T-cell (primary cell): ENCODE measurements around the gene SESTD1. TPM values are rescaled to one million over a fixed set of nuclear protein-coding genes. Genes with fewer than 3 reads are reported as not detected.
"Not testable (repeated sequence)": the region's sequence is repeated elsewhere in the genome, so short reads cannot be mapped to it uniquely, and the experiment has no call there.

ENCODE experiments used
- ATAC-seq, 4 experiments: fragments of 200-7000 bp in 3 of 4; fragments of 150-1000 bp in 1 of 4; cut with Tn5 transposase; replicated peaks in 1 of 4; 1 replicate in 3 of 4; 2 replicates in 1 of 4; pipeline ENCODE4 v1.10.0; 2021; ENCODE audit warnings: moderate library complexity in 3 of 4, mild to moderate bottlenecking in 2 of 4, moderate number of reproducible peaks in 1 of 4
- CTCF ChIA-PET, 2 donors: fragments of 300-600 bp; sonication (Branson Sonifier 250); formaldehyde crosslinking; loops; one replicate each; lab custom pipeline; 2022; ENCODE audit warnings: antibody characterized with exemption in 2 of 2; lab: Charles Lee
- POLR2A ChIA-PET, 2 donors: fragments of 300-600 bp; sonication (Branson Sonifier 250); formaldehyde crosslinking; loops; one replicate each; lab custom pipeline; 2022; ENCODE audit warnings: antibody characterized with exemption in 2 of 2; lab: Charles Lee
- DNase-seq, 35 experiments: peaks; one replicate each; pipeline versions ENCODE4 v3.0.0 to v3.0.0-alpha.2; 2013 to 2023
- H3K27ac ChIP-seq: one replicate; pipeline ENCODE4 v1.5.1; 2013; ENCODE audit warnings: low read length
- H3K27me3 ChIP-seq, 2 experiments: replicated peaks in 1 of 2; 1 replicate in 1 of 2; 2 replicates in 1 of 2; pipeline versions ENCODE4 v1.6.1 to v1.7.0; 2013; ENCODE audit warnings: low read length in 1 of 2, mixed read lengths in 1 of 2; ENCODE audit not compliant: control insufficient read depth in 2 of 2, insufficient read depth in 2 of 2; ENCODE audit errors: extremely low read depth in 1 of 2
- H3K36me3 ChIP-seq, 2 donors: 1 replicate in 1 of 2; 2 replicates in 1 of 2; pipeline versions ENCODE4 v1.6.1 to v1.7.0; 2013; ENCODE audit warnings: low read length in 1 of 2; ENCODE audit not compliant: control insufficient read depth in 2 of 2, insufficient read depth in 1 of 2; ENCODE audit errors: extremely low read depth in 1 of 2
- H3K4me1 ChIP-seq, 2 experiments: 1 replicate in 1 of 2; 2 replicates in 1 of 2; pipeline versions ENCODE4 v1.6.1 to v1.7.0; 2013; ENCODE audit warnings: low read length in 2 of 2, mixed read lengths in 1 of 2; ENCODE audit not compliant: insufficient read depth in 2 of 2, control insufficient read depth in 1 of 2; ENCODE audit errors: extremely low read depth in 1 of 2
- H3K4me3 ChIP-seq, 2 donors: 1 replicate in 1 of 2; 2 replicates in 1 of 2; pipeline versions ENCODE4 v1.5.1 to v1.7.0; 2013; ENCODE audit warnings: mild to moderate bottlenecking in 2 of 2, low read length in 1 of 2, moderate library complexity in 1 of 2; ENCODE audit not compliant: control insufficient read depth in 1 of 2; ENCODE audit errors: extremely low read depth in 1 of 2
- H3K9me3 ChIP-seq: 2 replicates; pipeline ENCODE4 v1.7.0; 2013
- H3K27ac Mint-ChIP-seq, 2 donors: one replicate each; pipeline ENCODE4 v1.8.0; 2020 to 2021; ENCODE audit warnings: mild to moderate bottlenecking in 2 of 2, mixed read lengths in 2 of 2
- H3K27me3 Mint-ChIP-seq, 2 donors: one replicate each; pipeline ENCODE4 v1.8.0; 2021 to 2022; ENCODE audit warnings: mixed read lengths in 2 of 2
- H3K36me3 Mint-ChIP-seq: one replicate; pipeline ENCODE4 v1.8.0; 2021; ENCODE audit warnings: mixed read lengths
- H3K4me1 Mint-ChIP-seq, 3 donors: one replicate each; pipeline ENCODE4 v1.8.0; 2020 to 2022; ENCODE audit warnings: mixed read lengths in 3 of 3, mild to moderate bottlenecking in 1 of 3
- H3K4me3 Mint-ChIP-seq, 3 donors: one replicate each; pipeline ENCODE4 v1.8.0; 2020 to 2022; ENCODE audit warnings: mild to moderate bottlenecking in 3 of 3, mixed read lengths in 3 of 3, moderate library complexity in 3 of 3
- H3K9me3 Mint-ChIP-seq, 3 donors: one replicate each; pipeline ENCODE4 v1.8.0; 2020 to 2022; ENCODE audit warnings: mixed read lengths in 3 of 3
- WGBS: methylation state at CpG from one replicate; pipeline ENCODE4 v1.1.5; 2013; ENCODE audit warnings: missing lambda C conversion rate; ENCODE audit not compliant: insufficient coverage; 5-methylcytosine and 5-hydroxymethylcytosine counted together
- total RNA-seq, 35 experiments: library from RNA in 6 of 35; stranded (reverse) in 6 of 35; fragments of 120-200 nt in 1 of 35; gene quantifications; one replicate each; pipeline versions ENCODE4 v1.2.1 to v1.2.4 and lab custom pipeline; 2013 to 2026

SESTD1 gene
- total RNA-seq, 5 donors from 2014 or later (not counting 1 experiment from before 2014, with no cell fraction given), result 4.8 to 13.7 (median 5.5) TPM

- H3K36me3 Mint-ChIP-seq, result no peaks in the 10 kb centered on the region
- H3K4me3 Mint-ChIP-seq, result no peak overlapping the region
- H3K27me3 Mint-ChIP-seq, result no peaks in the 10 kb centered on the region
- no peak overlapping the region for H3K4me3 ChIP-seq
- no peak overlapping the region for H3K27ac Mint-ChIP-seq
- H3K9me3 Mint-ChIP-seq, result no peaks in the 10 kb centered on the region
- no peaks in the 10 kb centered on the region for H3K27me3 ChIP-seq
- no peaks in the 10 kb centered on the region for H3K36me3 ChIP-seq
- no peaks in the 10 kb centered on the region for H3K9me3 ChIP-seq
- H3K4me1 Mint-ChIP-seq, result peaks cover 0 to 2% (median 0%) of the 10 kb centered on the region in 3 donors
- H3K4me1 ChIP-seq, result no peaks in the 10 kb centered on the region
- ChIA-PET POLR2A (no interaction called here), CTCF (no interaction called here)
- no CpG with 5 or more reads among the region's 2 CpGs for WGBS
- ATAC-seq, result no peak
- no peak for DNase-seq
- no peak overlapping the region for H3K27ac ChIP-seq
Observed at GRCh38 chr2:179224361-179224760, 40.3 kb downstream of the SESTD1 start.

- H3K36me3 Mint-ChIP-seq, result no peaks in the 10 kb centered on the region
- H3K4me3 Mint-ChIP-seq, result no peak overlapping the region
- no peak for DNase-seq
Observed at GRCh38 chr2:179222076-179222475, 42.6 kb downstream of the SESTD1 start.

GRCh38 chr2:179218848-179219594 lies 45.6 kb downstream of the SESTD1 start:
- Mint-ChIP-seq H3K9me3 (no peaks in the 10 kb centered on the region), H3K36me3 (no peaks in the 10 kb centered on the region), H3K27ac (no peak overlapping the region), H3K27me3 (no peaks in the 10 kb centered on the region), H3K4me1 (peaks cover 0 to 6% (median 2%) of the 10 kb centered on the region in 3 donors), H3K4me3 (no peak overlapping the region)
- H3K4me3 ChIP-seq, result no peak overlapping the region
- ATAC-seq (peak in 2 of 4 experiments; percentile 42 to 53), DNase-seq (peak in 32 of 35 experiments; percentile 1 to 77 (median 18))
- H3K27me3 ChIP-seq, result no peaks in the 10 kb centered on the region
- H3K36me3 ChIP-seq, result no peaks in the 10 kb centered on the region
- no peaks in the 10 kb centered on the region for H3K4me1 ChIP-seq
- CTCF ChIA-PET, result interaction anchor here (0.9 to 1.5 kb wide), 4 partner anchors 216 to 223 kb away, joined by 3 to 4 read pairs (median 3); no protein-coding TSS in a partner anchor
- WGBS, result 29% methylated on average over 1 of the region's 4 CpGs
- H3K27ac ChIP-seq, result no peak overlapping the region
- POLR2A ChIA-PET, result interaction anchor here in 1 of 2 donors (0.7 kb wide), 1 partner anchor 444 kb away, joined by 4 read pairs; no protein-coding TSS in a partner anchor
- no peaks in the 10 kb centered on the region for H3K9me3 ChIP-seq

More at GRCh38 chr2:179222076-179222475, 42.6 kb downstream of the SESTD1 start:
- Histone ChIP-seq H3K27me3 (no peaks in the 10 kb centered on the region), H3K4me3 (no peak overlapping the region), H3K9me3 (no peaks in the 10 kb centered on the region), H3K36me3 (no peaks in the 10 kb centered on the region), H3K4me1 (no peaks in the 10 kb centered on the region), H3K27ac (no peak overlapping the region)
- no peaks in the 10 kb centered on the region for H3K27me3 Mint-ChIP-seq
- H3K27ac Mint-ChIP-seq, result no peak overlapping the region
- CTCF ChIA-PET, result no interaction called here
- H3K9me3 Mint-ChIP-seq, result no peaks in the 10 kb centered on the region
- peaks cover 0 to 7% (median 2%) of the 10 kb centered on the region in 3 donors for H3K4me1 Mint-ChIP-seq
- WGBS, result 83% methylated on average over 1 of the region's 2 CpGs
- ATAC-seq, result no peak
- POLR2A ChIA-PET, result interaction anchor here in 1 of 2 donors (0.6 kb wide), 1 partner anchor 23 kb away, joined by 8 read pairs; no protein-coding TSS in a partner anchor

GRCh38 chr2:179214671-179215070 lies 50.0 kb downstream of the SESTD1 start:
- H3K27ac Mint-ChIP-seq, H3K4me1 ChIP-seq, H3K27ac ChIP-seq, H3K27me3 Mint-ChIP-seq, POLR2A ChIA-PET, DNase-seq, H3K9me3 ChIP-seq, H3K36me3 ChIP-seq, H3K4me1 Mint-ChIP-seq, H3K4me3 Mint-ChIP-seq, H3K9me3 Mint-ChIP-seq, ATAC-seq, H3K36me3 Mint-ChIP-seq, H3K4me3 ChIP-seq, H3K27me3 ChIP-seq: not testable (repeated sequence)
- 75% methylated on average over 1 of the region's 3 CpGs for WGBS
- CTCF ChIA-PET, result interaction anchor here in 1 of 2 donors (0.7 kb wide), 1 partner anchor 385 kb away, joined by 3 read pairs; no protein-coding TSS in a partner anchor

GRCh38 chr2:179211355-179211754 lies 53.3 kb downstream of the SESTD1 start:
- Mint-ChIP-seq H3K27me3 (peaks cover 0 to 3% of the 10 kb centered on the region in 2 donors), H3K4me1 (no peaks in the 10 kb centered on the region), H3K9me3 (peaks cover 0 to 9% (median 6%) of the 10 kb centered on the region in 3 donors), H3K4me3 (no peak overlapping the region), H3K36me3 (no peaks in the 10 kb centered on the region), H3K27ac (no peak overlapping the region)
- Histone ChIP-seq H3K27me3 (peaks cover 0 to 6% of the 10 kb centered on the region in 2 experiments), H3K27ac (no peak overlapping the region), H3K36me3 (no peaks in the 10 kb centered on the region), H3K4me1 (no peaks in the 10 kb centered on the region), H3K4me3 (no peak overlapping the region), H3K9me3 (no peaks in the 10 kb centered on the region)
- ChIA-PET CTCF (no interaction called here), POLR2A (no interaction called here)
- no peak for ATAC-seq
- DNase-seq, result no peak
- WGBS, result 83% methylated on average over 1 of the region's 4 CpGs

- H3K4me1 Mint-ChIP-seq, H3K27me3 ChIP-seq, H3K4me3 Mint-ChIP-seq, H3K9me3 Mint-ChIP-seq, H3K4me1 ChIP-seq, POLR2A ChIA-PET, ATAC-seq, H3K36me3 Mint-ChIP-seq, H3K27ac ChIP-seq, H3K27ac Mint-ChIP-seq, H3K27me3 Mint-ChIP-seq, H3K4me3 ChIP-seq, H3K9me3 ChIP-seq, DNase-seq, H3K36me3 ChIP-seq: not testable (repeated sequence)
- no CpG with 5 or more reads among the region's 1 CpG for WGBS
- CTCF ChIA-PET, result interaction anchor here in 1 of 2 donors (0.6 kb wide), 1 partner anchor 114 kb away, joined by 3 read pairs; no protein-coding TSS in a partner anchor
Observed at GRCh38 chr2:179208277-179208676, 56.4 kb downstream of the SESTD1 start.
